Chondrocyte (in vitro differentiated cells): ENCODE measurements around the gene BBX. TPM values are rescaled to one million over a fixed set of nuclear protein-coding genes. Genes with fewer than 3 reads are reported as not detected.

Experiments
- DNase-seq: peaks from one replicate; pipeline ENCODE4 v3.0.0; 2021; ENCODE audit warnings: mixed read lengths, low spot score
- H3K27ac Mint-ChIP-seq: one replicate; pipeline ENCODE4 v1.8.0; 2021; ENCODE audit warnings: mild to moderate bottlenecking, moderate library complexity, mixed read lengths; ENCODE audit not compliant: unreplicated experiment
- H3K27me3 Mint-ChIP-seq: 2 replicates; pipeline ENCODE4 v1.8.0; 2021; ENCODE audit warnings: low read depth, mixed read lengths
- H3K36me3 Mint-ChIP-seq: 2 replicates; pipeline ENCODE4 v1.8.0; 2021; ENCODE audit warnings: low read depth, mixed read lengths
- H3K4me1 Mint-ChIP-seq: 2 replicates; pipeline ENCODE4 v1.8.0; 2021; ENCODE audit warnings: low read depth, mild to moderate bottlenecking, mixed read lengths
- H3K4me3 Mint-ChIP-seq: one replicate; pipeline ENCODE4 v1.8.0; 2021; ENCODE audit warnings: mild to moderate bottlenecking, moderate library complexity, mixed read lengths; ENCODE audit not compliant: unreplicated experiment
- H3K9me3 Mint-ChIP-seq: 2 replicates; pipeline ENCODE4 v1.8.0; 2021; ENCODE audit warnings: low read depth, mixed read lengths
- total RNA-seq: library from RNA; stranded (reverse); gene quantifications from 3 replicates; pipeline ENCODE4 v1.2.1, GENCODE V29; 2021
- TF ChIP-seq, protein P1 (sequence below): fragments of 200-600 bp; sonication (generic); IDR thresholded peaks from 2 replicates; pipeline ENCODE4 v1.5.0; 2021; ENCODE audit warnings: antibody characterized with exemption, mild to moderate bottlenecking, moderate library complexity

The BBX gene
- total RNA-seq, 1 donor from 2014 or later: 69.6 TPM

DNA sequence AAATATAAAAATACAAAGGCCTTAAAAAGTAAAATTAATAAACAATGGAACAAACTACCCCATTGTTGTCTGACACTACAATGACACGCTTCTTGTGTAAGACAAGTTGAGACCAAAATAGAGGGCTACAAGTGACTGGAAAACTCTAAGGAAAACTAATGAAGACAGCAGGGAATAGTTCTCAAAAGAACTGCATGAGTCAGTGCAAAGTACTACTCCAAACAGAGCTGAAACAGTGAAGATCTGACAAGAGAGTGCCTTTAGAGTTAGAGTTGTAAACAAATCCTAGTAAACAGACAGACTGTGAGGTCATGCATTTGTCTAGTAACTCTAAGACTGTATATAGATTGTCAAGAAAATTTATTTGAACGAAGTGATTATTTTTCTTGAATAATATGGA, 233.9 kb downstream of the BBX start:
- H3K4me3 Mint-ChIP-seq: no peak overlapping the region
- no peaks in the 10 kb centered on the region for H3K9me3 Mint-ChIP-seq
- H3K27me3 Mint-ChIP-seq: no peaks in the 10 kb centered on the region
- no peak overlapping the region for H3K27ac Mint-ChIP-seq
- peaks cover 7% of the 10 kb centered on the region for H3K36me3 Mint-ChIP-seq
- TF ChIP-seq, protein P1, sequence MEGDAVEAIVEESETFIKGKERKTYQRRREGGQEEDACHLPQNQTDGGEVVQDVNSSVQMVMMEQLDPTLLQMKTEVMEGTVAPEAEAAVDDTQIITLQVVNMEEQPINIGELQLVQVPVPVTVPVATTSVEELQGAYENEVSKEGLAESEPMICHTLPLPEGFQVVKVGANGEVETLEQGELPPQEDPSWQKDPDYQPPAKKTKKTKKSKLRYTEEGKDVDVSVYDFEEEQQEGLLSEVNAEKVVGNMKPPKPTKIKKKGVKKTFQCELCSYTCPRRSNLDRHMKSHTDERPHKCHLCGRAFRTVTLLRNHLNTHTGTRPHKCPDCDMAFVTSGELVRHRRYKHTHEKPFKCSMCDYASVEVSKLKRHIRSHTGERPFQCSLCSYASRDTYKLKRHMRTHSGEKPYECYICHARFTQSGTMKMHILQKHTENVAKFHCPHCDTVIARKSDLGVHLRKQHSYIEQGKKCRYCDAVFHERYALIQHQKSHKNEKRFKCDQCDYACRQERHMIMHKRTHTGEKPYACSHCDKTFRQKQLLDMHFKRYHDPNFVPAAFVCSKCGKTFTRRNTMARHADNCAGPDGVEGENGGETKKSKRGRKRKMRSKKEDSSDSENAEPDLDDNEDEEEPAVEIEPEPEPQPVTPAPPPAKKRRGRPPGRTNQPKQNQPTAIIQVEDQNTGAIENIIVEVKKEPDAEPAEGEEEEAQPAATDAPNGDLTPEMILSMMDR: no peak
- no peak for DNase-seq
- peaks cover 7% of the 10 kb centered on the region for H3K4me1 Mint-ChIP-seq

DNA sequence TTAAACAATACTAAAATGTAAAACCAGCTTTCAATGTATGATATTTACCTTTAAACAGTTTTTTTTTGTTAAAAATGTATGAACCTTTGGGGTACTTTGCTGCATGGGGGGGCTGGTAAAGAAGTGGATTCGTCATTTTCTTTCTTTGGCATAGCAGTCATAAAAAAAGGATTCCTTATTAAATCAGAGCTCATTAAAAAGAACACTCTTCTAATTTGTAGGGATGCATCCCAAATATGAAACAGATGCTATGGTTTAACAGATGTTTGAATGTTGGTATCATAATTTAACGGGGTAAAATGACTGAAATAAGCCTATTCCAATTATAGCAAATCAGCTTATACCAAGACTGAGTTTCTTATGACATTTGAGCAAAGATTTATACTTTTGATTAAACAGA, 234.4 kb downstream of the BBX start:
- Mint-ChIP-seq H3K9me3 (no peaks in the 10 kb centered on the region), H3K36me3 (peaks cover 7% of the 10 kb centered on the region), H3K4me1 (peaks cover 7% of the 10 kb centered on the region), H3K27ac (no peak overlapping the region), H3K4me3 (no peak overlapping the region), H3K27me3 (no peaks in the 10 kb centered on the region)
- no peak for DNase-seq
- TF ChIP-seq, protein P1: no peak

DNA sequence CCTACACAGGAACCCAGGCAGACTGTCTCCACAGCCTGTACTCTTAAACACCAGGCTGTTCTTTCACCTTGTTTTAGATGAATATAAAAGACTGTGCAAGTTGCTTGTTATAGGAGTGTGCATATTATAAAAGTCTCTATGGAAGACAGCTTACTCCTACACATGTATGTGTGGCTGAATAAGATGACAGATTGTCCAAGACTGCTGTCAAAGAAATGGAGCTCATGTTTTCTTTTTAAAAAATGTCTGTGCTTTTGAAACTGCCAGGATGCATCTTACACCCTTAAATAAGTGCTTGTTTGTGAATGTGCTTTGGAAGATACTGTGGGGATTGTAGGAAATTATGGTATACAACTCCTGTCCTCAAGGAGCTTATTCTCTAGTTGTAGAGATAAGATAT, 237.4 kb downstream of the BBX start:
- H3K27ac Mint-ChIP-seq: no peak overlapping the region
- H3K4me1 Mint-ChIP-seq: peaks cover 7% of the 10 kb centered on the region
- no peak for DNase-seq
- TF ChIP-seq, protein P1: no peak
- no peaks in the 10 kb centered on the region for H3K9me3 Mint-ChIP-seq
- H3K36me3 Mint-ChIP-seq: peaks cover 9% of the 10 kb centered on the region
- H3K4me3 Mint-ChIP-seq: no peak overlapping the region
- no peaks in the 10 kb centered on the region for H3K27me3 Mint-ChIP-seq

DNA sequence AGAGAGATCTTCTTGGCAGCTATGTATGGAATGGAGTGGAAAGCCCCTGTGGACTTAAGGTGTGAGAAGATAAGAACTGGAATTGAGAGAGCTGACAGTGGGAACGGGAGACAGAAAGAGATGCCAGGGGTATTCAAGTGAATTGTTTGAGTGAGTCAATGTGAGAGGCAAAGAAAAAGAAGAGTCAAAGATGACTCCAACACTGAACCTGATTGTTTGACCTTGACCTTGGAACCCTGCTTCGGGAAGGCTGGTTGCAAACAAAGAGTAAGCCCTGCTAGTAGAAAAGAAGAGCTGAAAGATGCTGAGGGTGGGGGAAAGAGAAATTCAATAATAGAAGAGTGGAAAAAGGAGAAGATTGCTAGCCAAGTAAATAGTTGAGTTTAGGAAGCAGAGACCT, 238.6 kb downstream of the BBX start:
- H3K27ac Mint-ChIP-seq: no peak overlapping the region
- peaks cover 11% of the 10 kb centered on the region for H3K36me3 Mint-ChIP-seq
- H3K4me1 Mint-ChIP-seq: peaks cover 7% of the 10 kb centered on the region
- no peak overlapping the region for H3K4me3 Mint-ChIP-seq
- TF ChIP-seq, protein P1: no peak
- peaks cover 5% of the 10 kb centered on the region for H3K9me3 Mint-ChIP-seq
- no peaks in the 10 kb centered on the region for H3K27me3 Mint-ChIP-seq
- DNase-seq: no peak

DNA sequence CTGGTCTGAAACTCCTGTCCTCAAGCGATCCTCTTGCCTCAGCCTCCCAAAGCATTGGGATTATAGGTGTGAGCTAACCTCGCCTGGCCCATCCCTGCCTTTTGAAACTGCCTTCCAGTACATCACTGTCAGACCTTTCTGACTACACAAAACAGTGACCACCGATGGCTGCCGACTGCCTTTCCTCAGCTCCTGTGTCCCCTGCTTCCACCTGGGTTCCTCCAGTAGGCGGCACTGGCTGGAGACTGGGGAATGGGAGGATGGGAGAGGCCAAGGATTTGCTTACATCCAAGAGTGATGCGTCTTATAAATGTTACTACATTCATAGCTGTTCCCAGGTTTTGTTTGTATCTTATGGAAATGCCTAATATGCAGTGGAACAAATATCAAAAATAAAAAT, 242.8 kb downstream of the BBX start:
- no peak for DNase-seq
- Mint-ChIP-seq H3K27me3 (no peaks in the 10 kb centered on the region), H3K36me3 (peaks cover 10% of the 10 kb centered on the region), H3K9me3 (peaks cover 5% of the 10 kb centered on the region), H3K4me1 (no peaks in the 10 kb centered on the region), H3K27ac (no peak overlapping the region), H3K4me3 (no peak overlapping the region)
- TF ChIP-seq, protein P1: no peak
